Posterior vena cava (tissue), 2 donors: ENCODE results near the gene CSTB. TPM values are rescaled to one million over a fixed set of nuclear protein-coding genes. Genes with fewer than 3 reads are reported as not detected.

ENCODE experiments used
- total RNA-seq, 2 donors: library from RNA; stranded (reverse); fragmentation: NEBNext Ultra II Directional; extraction: Animal tissue kit (Norgen Biotek cat#: 25700); gene quantifications; one replicate each; pipeline ENCODE4 v1.2.1, GENCODE V29; 2021
- donor health status: DM: yes; HTN: yes; CAD: no.
- donor health status: DM: yes; HTN: yes; CAD: no.

CSTB gene
- total RNA-seq, 2 donors from 2014 or later = 29.0 to 48.6 TPM

Other genes with a start within 250 kb of the CSTB start
- gene HSF2BP, start 116.8 kb downstream of the CSTB start, total RNA-seq = under 1 TPM; 0.46 to 0.48 TPM
- gene RRP1B, start 116.7 kb downstream of the CSTB start, total RNA-seq = 10 to 100 TPM; 14.6 to 15.2 TPM
- 100 to 1,000 TPM in 1 of 2 donors, 10 to 100 TPM in 1; 74.7 to 109 TPM for gene PDXK, start 57.2 kb downstream of the CSTB start, total RNA-seq
- gene RRP1, start 13.3 kb upstream of the CSTB start, total RNA-seq = 10 to 100 TPM; 10.7 to 14.3 TPM
- gene AGPAT3, start 88.9 kb upstream of the CSTB start, total RNA-seq = 10 to 100 TPM; 35.3 to 43.2 TPM
- 10 to 100 TPM; 26.7 to 30.3 TPM for gene TRAPPC10, start 236.0 kb upstream of the CSTB start, total RNA-seq